Liver (tissue), 3 donors: ENCODE results near the gene DSCAML1.

Experiments used
- HNF4G ChIP-seq: IDR thresholded peaks from 2 replicates; pipeline ENCODE4 v1.6.1; 2016; ENCODE audit warnings: antibody characterized with exemption
- TF ChIP-seq, protein P1 (sequence below): fragments of 150-350 bp; IDR thresholded peaks from 2 replicates; pipeline ENCODE4 v1.5.1; 2017; ENCODE audit warnings: improper control_type of control experiment, low read depth, low read length; ENCODE audit not compliant: missing input control
- donor health status: healthy.
- donor health status: healthy.

- TF ChIP-seq, protein P1, sequence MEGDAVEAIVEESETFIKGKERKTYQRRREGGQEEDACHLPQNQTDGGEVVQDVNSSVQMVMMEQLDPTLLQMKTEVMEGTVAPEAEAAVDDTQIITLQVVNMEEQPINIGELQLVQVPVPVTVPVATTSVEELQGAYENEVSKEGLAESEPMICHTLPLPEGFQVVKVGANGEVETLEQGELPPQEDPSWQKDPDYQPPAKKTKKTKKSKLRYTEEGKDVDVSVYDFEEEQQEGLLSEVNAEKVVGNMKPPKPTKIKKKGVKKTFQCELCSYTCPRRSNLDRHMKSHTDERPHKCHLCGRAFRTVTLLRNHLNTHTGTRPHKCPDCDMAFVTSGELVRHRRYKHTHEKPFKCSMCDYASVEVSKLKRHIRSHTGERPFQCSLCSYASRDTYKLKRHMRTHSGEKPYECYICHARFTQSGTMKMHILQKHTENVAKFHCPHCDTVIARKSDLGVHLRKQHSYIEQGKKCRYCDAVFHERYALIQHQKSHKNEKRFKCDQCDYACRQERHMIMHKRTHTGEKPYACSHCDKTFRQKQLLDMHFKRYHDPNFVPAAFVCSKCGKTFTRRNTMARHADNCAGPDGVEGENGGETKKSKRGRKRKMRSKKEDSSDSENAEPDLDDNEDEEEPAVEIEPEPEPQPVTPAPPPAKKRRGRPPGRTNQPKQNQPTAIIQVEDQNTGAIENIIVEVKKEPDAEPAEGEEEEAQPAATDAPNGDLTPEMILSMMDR, result no peak
- no peak for TF ChIP-seq HNF4G
Observed at GRCh38 chr11:117769533-117769932, 27.5 kb downstream of the DSCAML1 start.
